Memory B cell (primary cell): ENCODE results near the gene QRICH2.
A peak's percentile ranks its signal among the peaks of the same experiment; 100 is the strongest.
"Not testable (repeated sequence)": the region's sequence is repeated elsewhere in the genome, so short reads cannot be mapped to it uniquely, and the experiment has no call there.

Source experiments
- ATAC-seq: fragments of 150-1000 bp; cut with Tn5 transposase; 2 replicates; pipeline ENCODE4 v1.10.0; 2021; ENCODE audit warnings: low read depth, mild to moderate bottlenecking, moderate library complexity
- DNase-seq, 2 donors: peaks; one replicate each; pipeline ENCODE4 v3.0.0; 2022; ENCODE audit warnings: low spot score in 2 of 2
- H3K27ac Mint-ChIP-seq: one replicate; pipeline ENCODE4 v1.8.0; 2022; ENCODE audit warnings: mild to moderate bottlenecking, moderate library complexity, mixed read lengths
- H3K27me3 Mint-ChIP-seq: one replicate; pipeline ENCODE4 v1.8.0; 2022; ENCODE audit warnings: mixed read lengths
- H3K36me3 Mint-ChIP-seq: one replicate; pipeline ENCODE4 v1.8.0; 2022; ENCODE audit warnings: mild to moderate bottlenecking, mixed read lengths
- H3K4me1 Mint-ChIP-seq: one replicate; pipeline ENCODE4 v1.8.0; 2022; ENCODE audit warnings: mixed read lengths
- H3K4me3 Mint-ChIP-seq: one replicate; pipeline ENCODE4 v1.8.0; 2022; ENCODE audit warnings: mild to moderate bottlenecking, moderate library complexity, mixed read lengths
- H3K9me3 Mint-ChIP-seq: one replicate; pipeline ENCODE4 v1.8.0; 2022; ENCODE audit warnings: mixed read lengths

The QRICH2 gene

DNA sequence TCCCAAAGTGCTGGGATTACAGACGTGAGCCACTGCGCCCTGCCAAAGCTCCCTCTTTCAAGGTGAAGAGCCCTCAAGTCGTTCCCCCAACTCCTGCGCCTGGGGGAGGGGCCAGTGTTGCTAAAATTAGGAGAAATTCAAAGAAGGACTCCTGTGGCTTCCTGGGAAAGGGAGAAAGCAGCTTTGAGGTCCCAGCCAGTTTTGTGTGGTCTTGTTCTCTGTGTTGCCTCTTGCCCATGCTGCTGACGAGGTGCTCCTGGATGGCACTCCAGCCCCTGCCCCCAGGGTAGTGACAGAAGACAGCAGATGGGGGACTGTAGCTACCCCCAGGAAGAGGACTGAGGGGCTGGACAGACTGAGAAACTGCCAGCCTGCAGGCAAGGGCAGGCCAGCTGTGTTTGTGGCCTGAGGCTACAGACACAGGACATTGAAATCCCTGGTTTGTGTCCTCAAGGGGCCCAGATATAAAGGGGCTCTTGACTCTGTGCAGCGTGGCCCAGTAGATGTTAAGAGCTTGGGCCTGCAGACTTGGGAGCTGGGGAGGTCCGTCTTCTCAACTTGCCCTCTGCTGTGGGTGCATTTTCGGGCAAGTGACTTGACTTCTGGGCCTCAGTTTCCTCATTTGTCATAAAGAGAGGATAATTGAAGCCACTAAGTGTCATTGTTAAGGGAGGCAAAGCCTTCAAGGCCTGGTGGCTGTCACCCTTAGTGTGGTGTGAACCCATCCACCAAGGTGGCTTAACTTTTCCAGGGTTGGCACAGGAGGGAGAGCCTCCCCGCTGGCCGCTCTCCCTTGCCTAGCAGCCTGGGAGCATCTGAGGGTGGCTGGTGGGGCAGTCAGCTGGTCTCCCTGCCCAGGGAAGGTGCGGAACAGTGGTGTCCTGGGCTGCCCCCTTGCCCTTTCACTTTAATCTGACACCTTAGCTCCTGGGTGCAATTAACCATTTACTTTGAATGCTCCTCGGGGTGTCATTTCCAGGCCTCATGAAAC lies 38.8 kb downstream of the QRICH2 start:
- H3K4me3 Mint-ChIP-seq = peak overlapping the region; percentile 27
- DNase-seq = no peak
- peaks cover 6% of the 10 kb centered on the region for H3K36me3 Mint-ChIP-seq
- no peaks in the 10 kb centered on the region for H3K27me3 Mint-ChIP-seq
- peak overlapping the region; percentile 90 for H3K27ac Mint-ChIP-seq
- H3K9me3 Mint-ChIP-seq = no peaks in the 10 kb centered on the region
- H3K4me1 Mint-ChIP-seq = peaks cover 43% of the 10 kb centered on the region
- no peak for ATAC-seq

DNA sequence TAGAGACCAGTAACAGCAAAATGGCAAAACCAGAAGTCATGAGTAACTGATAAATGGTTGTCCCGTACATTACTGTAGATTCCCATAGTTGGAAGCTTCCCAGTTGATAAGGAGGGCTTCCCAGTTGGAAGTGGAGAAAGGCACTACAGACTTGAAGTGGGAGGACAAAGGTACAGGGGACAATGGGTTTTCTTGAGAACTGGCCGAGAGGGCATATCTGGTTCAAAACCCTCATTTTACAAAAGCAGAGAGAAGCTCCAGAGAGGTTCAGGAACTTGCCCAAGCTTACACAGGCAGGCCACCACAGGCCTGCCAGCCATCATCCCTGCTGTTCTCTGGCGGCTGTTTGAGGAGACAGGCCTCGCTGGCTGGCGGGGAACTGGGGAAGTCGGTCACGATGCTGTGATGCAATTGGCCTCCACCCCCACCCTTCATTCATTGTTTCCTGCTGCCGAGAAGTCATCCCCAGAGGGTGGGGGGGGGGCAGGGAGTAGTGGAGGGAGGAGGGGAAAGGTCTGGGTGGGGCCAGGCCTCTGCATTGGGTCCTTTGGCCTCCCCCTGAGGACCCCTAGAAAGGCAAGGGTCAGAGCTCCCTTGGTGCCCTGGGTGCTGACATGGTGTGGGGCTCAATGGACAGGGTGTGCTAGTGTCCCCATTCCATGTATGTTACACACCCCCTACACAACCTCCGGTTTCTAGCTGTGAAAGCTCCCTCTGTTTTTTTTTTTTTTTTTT lies 39.9 kb downstream of the QRICH2 start:
- H3K9me3 Mint-ChIP-seq = no peaks in the 10 kb centered on the region
- H3K27me3 Mint-ChIP-seq = no peaks in the 10 kb centered on the region
- DNase-seq (peak; percentile 69 to 73), ATAC-seq (peak; percentile 20)
- peaks cover 44% of the 10 kb centered on the region for H3K4me1 Mint-ChIP-seq
- peaks cover 6% of the 10 kb centered on the region for H3K36me3 Mint-ChIP-seq
- peak overlapping the region; percentile 72 for H3K4me3 Mint-ChIP-seq
- peak overlapping the region; percentile 90 for H3K27ac Mint-ChIP-seq

- ATAC-seq, H3K27me3 Mint-ChIP-seq, H3K36me3 Mint-ChIP-seq, DNase-seq, H3K9me3 Mint-ChIP-seq: not testable (repeated sequence)
- Mint-ChIP-seq H3K4me1 (peaks cover 45% of the 10 kb centered on the region), H3K27ac (peak overlapping the region; percentile 90), H3K4me3 (peak overlapping the region; percentile 72)
Observed at GRCh38 chr17:76267581-76268001, 40.5 kb downstream of the QRICH2 start.

GRCh38 chr17:76267051-76267576 lies 41.0 kb downstream of the QRICH2 start:
- H3K27ac Mint-ChIP-seq = peak overlapping the region; percentile 90
- no peaks in the 10 kb centered on the region for H3K27me3 Mint-ChIP-seq
- ATAC-seq (no peak), DNase-seq (no peak)
- peak overlapping the region; percentile 92 for H3K4me3 Mint-ChIP-seq
- peaks cover 6% of the 10 kb centered on the region for H3K36me3 Mint-ChIP-seq
- peaks cover 46% of the 10 kb centered on the region for H3K4me1 Mint-ChIP-seq
- no peaks in the 10 kb centered on the region for H3K9me3 Mint-ChIP-seq

- H3K4me3 Mint-ChIP-seq = peak overlapping the region; percentile 92
- peaks cover 52% of the 10 kb centered on the region for H3K4me1 Mint-ChIP-seq
- H3K27ac Mint-ChIP-seq = peak overlapping the region; percentile 90
- H3K36me3 Mint-ChIP-seq = peaks cover 6% of the 10 kb centered on the region
- ATAC-seq (no peak), DNase-seq (no peak)
- H3K9me3 Mint-ChIP-seq = no peaks in the 10 kb centered on the region
- no peaks in the 10 kb centered on the region for H3K27me3 Mint-ChIP-seq
Observed at GRCh38 chr17:76266244-76266938, 41.7 kb downstream of the QRICH2 start.

DNA sequence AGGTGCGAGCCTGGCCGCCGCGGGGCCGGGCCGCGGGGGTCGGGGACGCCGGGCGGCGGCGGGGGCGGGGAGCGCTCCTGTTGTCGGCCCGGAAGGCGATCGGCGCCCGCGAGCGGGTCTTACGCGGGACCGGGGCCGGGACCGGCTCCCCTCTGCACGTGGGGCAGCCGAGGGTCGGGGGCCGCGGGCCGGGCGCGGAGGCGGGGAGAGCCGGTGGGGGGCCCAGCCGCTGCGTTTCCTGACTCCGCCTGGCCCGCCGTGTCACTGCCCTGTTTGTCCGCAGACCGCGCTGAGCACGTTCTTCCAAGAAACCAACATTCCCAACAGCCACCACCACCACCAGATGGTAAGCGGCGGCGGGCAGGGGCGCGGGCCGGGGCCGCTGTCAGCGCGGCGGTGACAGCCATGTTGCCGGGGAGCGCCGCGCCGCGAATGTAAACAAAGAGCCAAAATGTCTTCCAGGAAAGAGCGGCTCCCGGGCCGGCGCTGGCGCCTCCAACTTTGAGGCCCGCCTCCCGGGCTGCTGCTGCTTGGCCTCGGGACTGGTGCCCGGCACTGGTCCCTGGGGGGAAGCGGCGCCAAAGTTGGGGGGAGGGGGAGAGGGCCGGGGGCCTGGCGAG lies 42.3 kb downstream of the QRICH2 start:
- Mint-ChIP-seq H3K27ac (peak overlapping the region; percentile 90), H3K9me3 (no peaks in the 10 kb centered on the region), H3K4me3 (peak overlapping the region; percentile 92), H3K36me3 (peaks cover 6% of the 10 kb centered on the region), H3K27me3 (no peaks in the 10 kb centered on the region), H3K4me1 (peaks cover 50% of the 10 kb centered on the region)
- peak; percentile 45 to 59 for DNase-seq
- no peak for ATAC-seq

DNA sequence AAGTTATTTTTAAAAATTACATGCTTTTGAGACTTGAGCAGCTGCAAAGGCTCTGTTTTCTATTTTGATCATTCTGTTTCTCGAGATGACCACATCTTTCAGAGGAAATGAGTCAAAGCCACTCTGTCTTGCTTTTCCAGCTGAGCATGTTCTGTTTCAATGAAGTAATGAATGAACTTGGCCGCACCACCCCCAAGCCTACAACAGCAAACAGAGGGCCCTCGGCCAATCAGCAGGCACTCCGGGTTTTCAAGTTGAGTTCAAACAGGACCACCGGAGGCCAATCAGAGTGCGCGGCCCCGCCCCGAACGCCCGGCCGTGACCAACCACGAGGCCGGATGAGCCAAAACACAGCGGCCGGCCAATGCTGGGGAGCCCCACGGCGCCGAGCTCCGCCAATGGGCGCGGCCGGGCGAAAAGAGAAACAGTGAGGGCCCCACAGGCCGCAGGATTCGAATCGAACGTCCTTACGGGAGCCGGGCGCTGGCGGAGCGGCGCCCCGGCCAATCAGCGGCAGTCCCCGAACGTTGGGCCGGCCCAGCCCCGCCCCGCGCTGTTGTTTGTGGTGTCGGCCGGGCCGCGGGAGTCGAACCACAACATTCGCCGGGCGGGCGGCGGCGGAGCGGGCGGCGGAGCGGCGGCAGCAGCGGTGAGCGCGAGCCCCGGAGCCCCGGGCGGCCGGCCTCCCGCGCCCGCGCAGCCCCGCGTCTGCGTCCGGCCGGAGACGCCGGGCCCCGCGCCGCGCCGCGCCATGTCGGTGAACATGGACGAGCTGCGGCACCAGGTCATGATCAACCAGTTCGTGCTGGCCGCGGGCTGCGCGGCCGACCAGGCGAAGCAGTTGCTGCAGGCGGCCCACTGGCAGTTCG lies 43.1 kb downstream of the QRICH2 start, which contains the start of gene UBALD2:
TSS of gene UBALD2 (plus strand) at position 594 of the 869 bp plus-strand sequence. CDS start at position 752, 158 bp downstream.
- ATAC-seq (peak; percentile 74), DNase-seq (peak; percentile 93 to 97)
- no peaks in the 10 kb centered on the region for H3K9me3 Mint-ChIP-seq
- H3K4me1 Mint-ChIP-seq = peaks cover 53% of the 10 kb centered on the region
- no peaks in the 10 kb centered on the region for H3K27me3 Mint-ChIP-seq
- H3K36me3 Mint-ChIP-seq = peaks cover 6% of the 10 kb centered on the region
- peak within 1 kb of the TSS; percentile 90 for H3K27ac Mint-ChIP-seq
- peak within 1 kb of the TSS; percentile 92 for H3K4me3 Mint-ChIP-seq

DNA sequence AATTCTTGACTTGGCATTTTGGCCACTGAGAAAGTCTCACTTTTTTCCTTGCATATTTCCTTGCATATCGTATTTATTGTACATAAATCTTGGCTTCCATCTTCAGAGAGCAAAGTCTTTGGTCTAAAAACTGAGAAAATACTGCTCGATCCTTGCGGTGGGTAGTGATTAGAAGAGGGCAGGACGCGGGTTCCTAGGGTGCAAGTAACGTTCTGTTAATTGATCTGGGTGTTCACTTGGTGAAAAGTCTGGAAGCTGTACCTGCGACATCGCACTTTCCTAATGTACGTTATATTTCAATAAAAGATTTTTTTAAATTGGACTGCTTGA lies 43.7 kb downstream of the QRICH2 start:
- H3K4me1 Mint-ChIP-seq = peaks cover 51% of the 10 kb centered on the region
- DNase-seq = no peak

GRCh38 chr17:76263896-76264295 lies 44.2 kb downstream of the QRICH2 start:
- Mint-ChIP-seq H3K4me3 (no peak overlapping the region), H3K36me3 (peaks cover 6% of the 10 kb centered on the region), H3K27ac (peak overlapping the region; percentile 60), H3K4me1 (peaks cover 48% of the 10 kb centered on the region), H3K27me3 (no peaks in the 10 kb centered on the region), H3K9me3 (no peaks in the 10 kb centered on the region)
- DNase-seq (no peak), ATAC-seq (no peak)

More for the DNA sequence above, 43.7 kb downstream of the QRICH2 start:
- Mint-ChIP-seq H3K36me3 (peaks cover 6% of the 10 kb centered on the region), H3K27ac (peak overlapping the region; percentile 60), H3K27me3 (no peaks in the 10 kb centered on the region), H3K9me3 (no peaks in the 10 kb centered on the region), H3K4me3 (peak overlapping the region; percentile 78)
- ATAC-seq = no peak

- Mint-ChIP-seq H3K4me3 (peak overlapping the region; percentile 61), H3K27me3 (no peaks in the 10 kb centered on the region)
- DNase-seq = no peak
Observed at GRCh38 chr17:76262732-76263344, 45.2 kb downstream of the QRICH2 start.

GRCh38 chr17:76261421-76262215 lies 46.5 kb downstream of the QRICH2 start:
- ATAC-seq = no peak
- Mint-ChIP-seq H3K4me1 (peaks cover 42% of the 10 kb centered on the region), H3K9me3 (no peaks in the 10 kb centered on the region), H3K4me3 (peak overlapping the region; percentile 71), H3K36me3 (no peaks in the 10 kb centered on the region), H3K27me3 (no peaks in the 10 kb centered on the region), H3K27ac (peak overlapping the region; percentile 47)
- no peak for DNase-seq

More at GRCh38 chr17:76262732-76263344, 45.2 kb downstream of the QRICH2 start:
- ATAC-seq = peak; percentile 12
- peaks cover 2% of the 10 kb centered on the region for H3K36me3 Mint-ChIP-seq
- H3K27ac Mint-ChIP-seq = peak overlapping the region; percentile 60
- no peaks in the 10 kb centered on the region for H3K9me3 Mint-ChIP-seq
- peaks cover 43% of the 10 kb centered on the region for H3K4me1 Mint-ChIP-seq
